Cardiac muscle cell (in vitro differentiated cells and primary cell): ENCODE measurements around the gene NCAPD3. TPM values are rescaled to one million over a fixed set of nuclear protein-coding genes. Genes with fewer than 3 reads are reported as not detected.
A peak's percentile ranks its signal among the peaks of the same experiment; 100 is the strongest.

Source experiments
- DNase-seq, 2 donors: peaks; one replicate each; pipeline versions ENCODE4 v3.0.0 to v3.0.0-alpha.2; 2010 to 2017; ENCODE audit warnings: low read depth in 1 of 2, low spot score in 1 of 2
- H3K27ac ChIP-seq: fragments of 200-600 bp; sonication (generic); 2 replicates; pipeline ENCODE4 v1.5.1; 2016
- H3K27me3 ChIP-seq: fragments of 200-600 bp; sonication (generic); 2 replicates; pipeline ENCODE4 v1.6.0; 2016; ENCODE audit warnings: control low read depth
- H3K36me3 ChIP-seq: fragments of 200-600 bp; sonication (generic); 2 replicates; pipeline ENCODE4 v1.5.1; 2016; ENCODE audit warnings: control low read depth
- H3K4me1 ChIP-seq: fragments of 200-600 bp; sonication (generic); 2 replicates; pipeline ENCODE4 v1.8.1; 2017; ENCODE audit warnings: low read depth, mild to moderate bottlenecking, mixed run types
- H3K4me3 ChIP-seq: fragments of 200-600 bp; sonication (generic); 2 replicates; pipeline ENCODE4 v1.5.1; 2016; ENCODE audit warnings: mild to moderate bottlenecking
- H3K9me3 ChIP-seq: fragments of 200-600 bp; sonication (generic); 2 replicates; pipeline ENCODE4 v1.5.1; 2017; ENCODE audit warnings: low read depth, mild to moderate bottlenecking, control low read depth
- CTCF ChIP-seq: IDR thresholded peaks from 2 replicates; pipeline ENCODE4 v1.5.1; 2012; ENCODE audit warnings: low read depth, mild to moderate bottlenecking, low read length
- polyA plus RNA-seq: library from polyadenylated mRNA; unstranded; fragments of >200 nt; fragmentation: Nextera tagmentation; extraction: Ambion mirVana; gene quantifications from 2 replicates; pipeline ENCODE4 v1.2.1, GENCODE V29; 2016
- total RNA-seq: library from RNA; depleted of rRNA; stranded (reverse); fragments of >200 nt; gene quantifications from 2 replicates; pipeline ENCODE4 v1.2.3, GENCODE V29; 2016

NCAPD3 gene
- total and polyA plus RNA-seq, 2 experiments from 2014 or later: 17.1 to 20.8 TPM

GRCh38 chr11:134245434-134245833 is 21.7 kb upstream of the NCAPD3 start:
- no peak overlapping the region for H3K27ac ChIP-seq
- no peaks in the 10 kb centered on the region for H3K9me3 ChIP-seq
- H3K36me3 ChIP-seq: peaks cover 36% of the 10 kb centered on the region
- no peak overlapping the region for H3K4me3 ChIP-seq
- no peak for DNase-seq
- H3K4me1 ChIP-seq: no peaks in the 10 kb centered on the region
- no peak for TF ChIP-seq CTCF
- H3K27me3 ChIP-seq: no peaks in the 10 kb centered on the region

DNA sequence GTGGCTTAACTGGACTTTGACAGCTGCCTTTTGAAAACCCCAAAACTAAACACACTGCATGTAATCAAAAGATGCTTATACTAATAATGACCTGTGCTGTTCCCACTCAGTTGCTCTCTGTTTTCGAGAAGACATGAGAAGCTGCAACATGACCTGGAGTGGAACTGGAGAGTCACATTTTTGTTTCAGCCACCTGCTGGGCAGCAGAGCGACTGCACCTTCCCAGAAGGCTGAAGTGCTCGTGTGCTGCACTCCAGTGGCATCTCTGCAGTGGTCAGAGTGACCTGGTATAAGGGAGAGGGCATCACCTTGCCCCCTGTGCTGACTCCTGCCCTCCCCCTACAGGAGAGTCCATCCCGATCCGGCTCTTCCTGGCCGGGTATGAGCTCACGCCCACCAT is 20.8 kb upstream of the NCAPD3 start:
- peak; percentile 48 for TF ChIP-seq CTCF
- Histone ChIP-seq H3K27ac (no peak overlapping the region), H3K36me3 (peaks cover 31% of the 10 kb centered on the region), H3K27me3 (no peaks in the 10 kb centered on the region), H3K9me3 (no peaks in the 10 kb centered on the region), H3K4me3 (no peak overlapping the region), H3K4me1 (no peaks in the 10 kb centered on the region)
- peak; percentile 17 to 34 for DNase-seq

DNA sequence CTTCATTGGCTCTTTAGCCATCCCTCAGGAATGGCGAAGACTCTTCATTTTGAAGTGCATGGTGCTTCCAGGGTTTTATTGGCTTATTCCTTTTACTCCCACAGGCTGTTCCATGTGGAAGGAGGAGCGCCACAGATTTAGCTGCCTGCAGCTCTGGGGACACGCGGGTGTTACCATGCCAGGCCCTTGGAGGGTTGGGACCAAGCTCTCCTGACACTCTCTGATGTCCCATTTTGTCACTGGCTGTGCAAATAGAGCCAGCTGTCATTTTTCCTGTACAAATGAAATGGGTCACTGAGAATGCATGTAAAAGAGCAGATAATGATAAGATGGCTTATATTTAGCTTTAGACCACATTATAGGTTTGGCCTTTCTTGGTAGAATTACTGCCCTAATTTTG is 20.1 kb upstream of the NCAPD3 start:
- no peaks in the 10 kb centered on the region for H3K9me3 ChIP-seq
- H3K4me3 ChIP-seq: no peak overlapping the region
- H3K4me1 ChIP-seq: no peaks in the 10 kb centered on the region
- peaks cover 27% of the 10 kb centered on the region for H3K36me3 ChIP-seq
- no peak for DNase-seq
- no peak for TF ChIP-seq CTCF
- H3K27me3 ChIP-seq: no peaks in the 10 kb centered on the region
- H3K27ac ChIP-seq: no peak overlapping the region

DNA sequence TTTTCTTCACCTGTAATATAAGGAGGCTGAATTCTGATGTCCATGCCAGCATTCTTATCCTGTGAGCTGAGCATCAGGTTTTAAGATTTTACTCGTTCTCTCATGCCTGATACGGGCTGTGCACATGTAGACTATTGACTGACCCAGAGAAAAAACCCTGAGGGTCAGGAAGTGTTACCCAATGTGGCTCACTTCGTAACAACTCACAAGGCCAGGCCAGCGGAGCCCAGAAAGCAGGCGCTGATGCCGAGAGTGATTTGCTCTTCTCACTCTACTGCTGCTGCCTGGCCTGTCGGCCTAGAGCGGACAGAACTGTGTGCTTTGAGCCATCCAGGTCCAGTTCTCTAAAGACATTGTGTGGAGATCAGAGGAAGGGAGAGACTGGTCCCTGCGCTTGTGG is 18.6 kb upstream of the NCAPD3 start:
- H3K4me1 ChIP-seq: no peaks in the 10 kb centered on the region
- H3K4me3 ChIP-seq: no peak overlapping the region
- peaks cover 18% of the 10 kb centered on the region for H3K36me3 ChIP-seq
- no peaks in the 10 kb centered on the region for H3K27me3 ChIP-seq
- DNase-seq: no peak
- no peaks in the 10 kb centered on the region for H3K9me3 ChIP-seq
- H3K27ac ChIP-seq: no peak overlapping the region
- TF ChIP-seq CTCF: no peak

- H3K9me3 ChIP-seq: no peaks in the 10 kb centered on the region
Observed at GRCh38 chr11:134240592-134240991, 16.8 kb upstream of the NCAPD3 start.

More at GRCh38 chr11:134240592-134240991, 16.8 kb upstream of the NCAPD3 start:
- no peak for TF ChIP-seq CTCF
- DNase-seq: no peak
- Histone ChIP-seq H3K4me1 (no peaks in the 10 kb centered on the region), H3K27me3 (no peaks in the 10 kb centered on the region), H3K27ac (no peak overlapping the region), H3K36me3 (peaks cover 18% of the 10 kb centered on the region), H3K4me3 (no peak overlapping the region)
